Calu3 (cell line): ENCODE data around the gene USH2A. TPM values are rescaled to one million over a fixed set of nuclear protein-coding genes. Genes with fewer than 3 reads are reported as not detected.

Source experiments
- BruUV-seq: library from RNA; stranded (reverse); fragments of 400-500 nt; replicated peaks from 2 replicates; lab custom pipeline; 2021; lab: Mats Ljungman, UMichigan
- CTCF ChIA-PET: fragments of 300-600 bp; sonication (Branson Sonifier 250); formaldehyde crosslinking; loops from one replicate; lab custom pipeline; 2022; ENCODE audit warnings: antibody characterized with exemption; lab: Charles Lee
- DNase-seq: peaks from one replicate; pipeline ENCODE4 v3.0.0; 2022
- H3K27ac Mint-ChIP-seq: one replicate; pipeline ENCODE4 v1.8.0; 2022; ENCODE audit warnings: mixed read lengths; ENCODE audit not compliant: unreplicated experiment
- H3K27me3 Mint-ChIP-seq: one replicate; pipeline ENCODE4 v1.8.0; 2022; ENCODE audit warnings: mixed read lengths; ENCODE audit not compliant: unreplicated experiment
- H3K36me3 Mint-ChIP-seq: one replicate; pipeline ENCODE4 v1.8.0; 2022; ENCODE audit warnings: mild to moderate bottlenecking, moderate library complexity, mixed read lengths; ENCODE audit not compliant: insufficient read depth, unreplicated experiment
- H3K4me1 Mint-ChIP-seq: one replicate; pipeline ENCODE4 v1.8.0; 2022; ENCODE audit warnings: mild to moderate bottlenecking, low read depth, mixed read lengths; ENCODE audit not compliant: unreplicated experiment
- H3K4me3 Mint-ChIP-seq: one replicate; pipeline ENCODE4 v1.8.0; 2022; ENCODE audit warnings: mild to moderate bottlenecking, low read depth, moderate library complexity, mixed read lengths; ENCODE audit not compliant: unreplicated experiment
- H3K9me3 Mint-ChIP-seq: one replicate; pipeline ENCODE4 v1.8.0; 2022; ENCODE audit warnings: low read depth, mixed read lengths; ENCODE audit not compliant: unreplicated experiment
- intact Hi-C: fragments of 100-400 bp; cut with micrococcal nuclease; formaldehyde crosslinking; loops from one replicate; pipeline ENCODE4 v1.10.0; 2022; ENCODE audit not compliant: unreplicated experiment
- total RNA-seq: library from RNA; stranded (reverse); gene quantifications from 2 replicates; pipeline ENCODE4 v1.2.3, GENCODE V29; 2022
- TF ChIP-seq, protein P1 (sequence below): fragments of 200-600 bp; IDR thresholded peaks from one replicate; pipeline ENCODE4 v1.8.0; 2022; ENCODE audit warnings: antibody characterized with exemption; ENCODE audit not compliant: unreplicated experiment

USH2A gene
- total RNA-seq, 1 experiment from 2014 or later: not detected

DNA sequence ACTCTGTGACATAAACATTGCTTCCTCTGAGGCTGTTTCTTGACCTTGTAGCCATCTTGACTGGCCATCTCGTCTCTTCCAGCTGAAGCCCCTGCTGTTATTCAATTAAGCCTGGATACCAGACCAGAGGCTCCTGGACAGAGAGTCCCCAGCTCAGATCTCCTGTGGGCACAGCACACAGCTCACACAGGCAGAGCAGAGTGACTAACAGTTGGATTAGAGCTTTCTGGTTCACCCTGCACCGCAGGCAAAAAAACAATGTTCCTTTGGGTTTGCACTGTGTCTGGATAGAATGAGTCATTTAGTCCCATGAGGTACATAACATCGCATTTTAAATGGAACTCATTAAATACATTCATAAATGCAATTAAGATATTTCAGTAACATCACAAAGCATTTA lies 33.4 kb upstream of the USH2A start:
- TF ChIP-seq, protein P1, sequence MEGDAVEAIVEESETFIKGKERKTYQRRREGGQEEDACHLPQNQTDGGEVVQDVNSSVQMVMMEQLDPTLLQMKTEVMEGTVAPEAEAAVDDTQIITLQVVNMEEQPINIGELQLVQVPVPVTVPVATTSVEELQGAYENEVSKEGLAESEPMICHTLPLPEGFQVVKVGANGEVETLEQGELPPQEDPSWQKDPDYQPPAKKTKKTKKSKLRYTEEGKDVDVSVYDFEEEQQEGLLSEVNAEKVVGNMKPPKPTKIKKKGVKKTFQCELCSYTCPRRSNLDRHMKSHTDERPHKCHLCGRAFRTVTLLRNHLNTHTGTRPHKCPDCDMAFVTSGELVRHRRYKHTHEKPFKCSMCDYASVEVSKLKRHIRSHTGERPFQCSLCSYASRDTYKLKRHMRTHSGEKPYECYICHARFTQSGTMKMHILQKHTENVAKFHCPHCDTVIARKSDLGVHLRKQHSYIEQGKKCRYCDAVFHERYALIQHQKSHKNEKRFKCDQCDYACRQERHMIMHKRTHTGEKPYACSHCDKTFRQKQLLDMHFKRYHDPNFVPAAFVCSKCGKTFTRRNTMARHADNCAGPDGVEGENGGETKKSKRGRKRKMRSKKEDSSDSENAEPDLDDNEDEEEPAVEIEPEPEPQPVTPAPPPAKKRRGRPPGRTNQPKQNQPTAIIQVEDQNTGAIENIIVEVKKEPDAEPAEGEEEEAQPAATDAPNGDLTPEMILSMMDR: no peak
- H3K27ac Mint-ChIP-seq: no peak overlapping the region
- no peaks in the 10 kb centered on the region for H3K36me3 Mint-ChIP-seq
- no TSS peak for BruUV-seq
- intact Hi-C loops: no loop called here
- peaks cover 12% of the 10 kb centered on the region for H3K4me1 Mint-ChIP-seq
- no peaks in the 10 kb centered on the region for H3K27me3 Mint-ChIP-seq
- no peak overlapping the region for H3K4me3 Mint-ChIP-seq
- DNase-seq: no peak
- H3K9me3 Mint-ChIP-seq: no peaks in the 10 kb centered on the region
- CTCF ChIA-PET: no interaction called here

DNA sequence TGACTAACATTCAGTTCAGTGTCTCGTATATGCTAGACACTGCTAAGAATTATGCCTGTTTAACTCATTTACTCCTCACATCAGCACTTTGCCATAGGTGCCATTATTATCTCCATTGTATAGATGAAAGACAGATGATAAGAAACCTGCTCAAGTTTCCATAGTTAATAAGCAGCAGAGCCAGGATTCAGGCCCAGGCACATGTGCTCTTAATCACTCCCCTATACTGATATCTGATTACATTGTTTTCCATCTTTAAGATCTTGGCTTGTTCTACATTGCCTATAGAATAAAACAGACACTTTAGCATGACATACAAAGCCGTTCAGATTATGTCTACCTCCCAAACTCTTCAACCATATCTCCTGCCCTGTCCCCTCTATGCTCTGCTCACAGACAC lies 30.5 kb upstream of the USH2A start:
- no TSS peak for BruUV-seq
- Mint-ChIP-seq H3K27ac (no peak overlapping the region), H3K36me3 (no peaks in the 10 kb centered on the region), H3K4me1 (no peaks in the 10 kb centered on the region), H3K9me3 (no peaks in the 10 kb centered on the region), H3K27me3 (no peaks in the 10 kb centered on the region), H3K4me3 (no peak overlapping the region)
- intact Hi-C loops: no loop called here
- TF ChIP-seq, protein P1: no peak
- no peak for DNase-seq
- CTCF ChIA-PET: no interaction called here

DNA sequence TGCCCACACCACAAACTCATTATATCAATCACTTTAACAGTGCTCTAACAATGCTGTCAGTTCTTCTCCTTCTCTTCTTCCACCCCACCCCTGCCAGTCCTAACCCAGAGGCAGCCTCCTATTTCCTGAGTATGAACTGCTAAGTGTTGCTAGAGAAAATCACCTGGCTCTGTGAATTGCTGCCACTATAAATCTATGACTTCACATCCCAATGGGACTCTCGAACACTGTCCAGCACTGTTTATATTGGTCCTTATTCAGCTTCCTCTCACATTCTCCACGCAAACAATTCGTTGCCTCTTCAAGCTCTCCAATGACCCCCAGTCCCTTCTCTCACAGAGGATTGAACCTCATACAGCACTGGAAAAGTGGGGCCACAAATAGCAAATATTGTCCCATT lies 27.0 kb upstream of the USH2A start:
- peaks cover 9% of the 10 kb centered on the region for H3K4me1 Mint-ChIP-seq

DNA sequence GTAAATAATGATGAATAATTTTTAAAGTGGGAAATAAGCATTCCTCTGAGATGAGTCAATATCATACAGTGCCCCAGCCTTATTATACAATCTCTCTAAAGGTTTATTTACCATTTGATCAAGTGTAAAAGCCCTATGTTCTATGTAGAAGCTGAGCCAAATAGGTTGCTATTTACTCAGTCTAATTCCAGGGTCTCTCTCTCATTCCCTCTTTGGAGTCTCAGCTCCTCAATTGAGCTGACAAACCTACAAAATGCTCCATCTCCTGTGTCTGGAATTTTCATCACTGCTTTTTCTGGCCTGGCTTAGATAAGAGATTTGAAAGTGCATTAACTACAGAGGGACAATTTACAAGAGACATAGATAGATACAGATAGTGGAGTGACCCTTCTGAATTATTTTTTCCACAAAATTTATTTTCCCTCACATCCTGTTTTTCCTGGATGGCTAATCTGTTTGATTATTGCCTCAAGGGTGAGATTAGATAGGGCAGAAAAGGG lies 24.8 kb upstream of the USH2A start:
- intact Hi-C loops: no loop called here
- Mint-ChIP-seq H3K27me3 (no peaks in the 10 kb centered on the region), H3K4me1 (peaks cover 9% of the 10 kb centered on the region), H3K36me3 (no peaks in the 10 kb centered on the region), H3K27ac (no peak overlapping the region), H3K4me3 (no peak overlapping the region), H3K9me3 (no peaks in the 10 kb centered on the region)
- no TSS peak for BruUV-seq
- CTCF ChIA-PET: no interaction called here
- no peak for DNase-seq
- TF ChIP-seq, protein P1: no peak

More for the DNA sequence above, 27.0 kb upstream of the USH2A start:
- Mint-ChIP-seq H3K36me3 (no peaks in the 10 kb centered on the region), H3K27ac (no peak overlapping the region), H3K9me3 (no peaks in the 10 kb centered on the region), H3K27me3 (no peaks in the 10 kb centered on the region), H3K4me3 (no peak overlapping the region)
- no peak for DNase-seq
- TF ChIP-seq, protein P1: no peak
- CTCF ChIA-PET: no interaction called here
- intact Hi-C loops: no loop called here
- no TSS peak for BruUV-seq
